Left renal pelvis (tissue), 4 donors: ENCODE data around the gene ALDH1A3. TPM values are rescaled to one million over a fixed set of nuclear protein-coding genes. Genes with fewer than 3 reads are reported as not detected.
A peak's percentile ranks its signal among the peaks of the same experiment; 100 is the strongest.

Experiments used
- DNase-seq, 4 donors: peaks; one replicate each; pipeline ENCODE4 v3.0.0-alpha.2; 2013; ENCODE audit warnings: low read depth in 4 of 4, low spot score in 3 of 4
- polyA plus RNA-seq, 4 donors: library from polyadenylated mRNA; unstranded; fragments of 120-200 nt; gene quantifications; one replicate each; pipeline ENCODE4 v1.2.1, GENCODE V29; 2013; ENCODE audit not compliant: insufficient read length in 4 of 4

ALDH1A3 gene
- polyA plus RNA-seq, 4 donors: 5.6 to 43.3 (median 6.6) TPM

GRCh38 chr15:100900795-100901169, 21.2 kb downstream of the ALDH1A3 start:
- DNase-seq: no peak

- no peak for DNase-seq
Observed at GRCh38 chr15:100901296-100901695, 21.7 kb downstream of the ALDH1A3 start.

DNA sequence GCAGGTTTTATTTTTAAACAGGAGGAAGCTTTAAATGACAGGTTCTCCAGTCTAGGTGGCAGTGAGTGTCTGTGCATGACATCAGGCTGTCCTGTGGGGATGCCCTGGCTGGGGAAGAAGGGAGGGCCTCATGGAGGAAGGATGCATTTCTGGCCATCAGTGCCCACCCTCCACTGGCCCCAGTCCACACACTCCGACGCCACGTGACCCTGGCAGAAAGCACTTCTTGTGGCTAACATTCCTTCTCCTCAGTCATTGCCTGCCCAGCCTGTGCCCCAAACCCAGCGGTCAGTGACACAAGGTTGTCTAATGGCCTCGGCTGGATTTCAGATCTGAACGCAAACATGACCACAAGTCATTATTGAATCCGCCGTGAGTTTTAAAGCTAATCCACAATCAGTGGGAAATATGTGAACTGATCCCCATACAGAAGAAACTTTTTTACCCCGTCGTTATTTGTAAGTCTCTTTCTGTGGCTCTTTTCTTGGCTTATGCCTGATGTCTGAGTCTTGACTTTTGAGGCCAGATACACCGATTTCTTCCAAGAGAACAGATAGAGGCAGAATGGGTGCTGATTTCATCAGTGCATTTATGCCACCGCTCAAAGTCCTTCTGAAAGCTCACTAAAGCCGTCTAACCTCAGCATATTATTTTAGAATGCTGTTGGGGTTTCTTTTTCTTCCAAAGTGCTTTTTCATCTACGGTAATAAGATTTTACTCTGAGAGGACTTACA, 22.2 kb downstream of the ALDH1A3 start:
- no peak for DNase-seq

DNA sequence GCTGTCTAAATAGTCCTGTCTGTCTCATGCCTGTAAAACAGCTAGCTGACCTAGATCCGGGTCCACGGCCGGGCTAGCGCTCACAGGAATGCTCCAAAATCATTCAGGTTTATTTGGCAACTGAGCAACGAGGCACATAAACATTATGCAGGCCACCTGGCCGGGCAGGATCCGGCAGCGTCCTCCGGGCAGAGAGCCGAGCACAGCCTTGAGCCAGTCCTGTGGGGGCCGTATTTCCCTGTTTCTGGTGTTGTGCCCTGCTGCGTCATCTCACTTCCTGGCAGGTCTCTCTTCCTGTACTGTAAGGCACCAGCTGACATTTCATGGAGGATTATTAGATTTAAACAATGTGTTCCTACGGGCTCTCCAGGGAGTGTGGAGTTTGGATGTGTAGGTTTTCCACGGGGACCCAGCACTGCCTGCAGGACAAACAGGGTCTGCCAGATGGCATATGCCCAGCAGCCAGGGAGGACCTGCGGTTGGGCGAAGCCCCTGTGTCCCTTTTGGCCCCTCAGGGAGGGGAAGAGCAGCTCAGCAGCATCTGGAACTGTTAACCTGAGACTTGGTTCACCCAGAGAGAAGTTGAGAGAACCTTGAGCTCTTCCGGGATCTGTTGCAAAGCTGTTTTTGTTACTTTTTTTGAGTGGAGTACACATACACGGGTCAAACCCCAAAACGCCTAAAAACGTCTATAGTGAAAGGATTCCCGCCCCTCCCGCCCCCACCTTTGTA, 23.0 kb downstream of the ALDH1A3 start:
- DNase-seq: peak; percentile 61 to 72 (median 68)

GRCh38 chr15:100903168-100903554, 23.5 kb downstream of the ALDH1A3 start:
- DNase-seq: no peak

GRCh38 chr15:100905850-100906249, 26.2 kb downstream of the ALDH1A3 start:
- no peak for DNase-seq

DNA sequence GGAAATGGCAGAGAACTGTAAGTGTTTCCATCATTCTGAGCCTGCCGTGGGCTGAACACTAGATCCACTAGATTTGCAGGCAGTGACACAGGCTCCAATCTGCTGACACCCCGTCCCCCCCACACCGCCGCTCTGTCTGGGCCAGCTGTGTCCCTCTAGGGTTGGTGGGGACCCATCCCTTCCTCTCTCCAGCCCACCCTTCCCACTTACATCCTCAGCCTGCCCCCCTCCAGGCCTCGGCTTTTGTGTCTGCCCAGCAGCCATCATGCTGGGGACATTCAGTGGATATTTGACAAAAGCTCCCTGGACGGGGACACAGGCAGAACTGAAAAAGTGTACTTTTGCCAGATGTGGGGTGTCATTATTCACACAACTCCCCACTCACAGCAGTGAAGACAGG, 28.8 kb downstream of the ALDH1A3 start:
- no peak for DNase-seq

DNA sequence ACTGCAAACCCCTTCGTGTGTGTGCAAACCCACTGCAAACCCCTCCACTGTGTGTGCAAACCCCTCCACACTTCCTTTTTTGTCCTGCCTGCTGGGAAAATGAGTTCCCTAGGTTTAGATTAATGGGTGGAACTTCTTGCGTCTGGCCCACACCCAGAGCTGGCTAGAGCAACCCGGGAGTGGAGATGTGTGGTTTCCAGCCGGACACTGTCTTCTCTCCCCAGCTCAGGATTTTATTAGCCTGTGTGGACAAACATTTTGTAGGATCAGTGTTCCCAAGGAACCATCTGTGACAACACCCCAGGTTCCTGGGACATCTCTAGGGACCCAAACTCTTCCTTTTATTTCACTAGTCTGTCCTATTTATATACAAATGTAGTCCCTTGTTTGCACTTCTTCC, 29.9 kb downstream of the ALDH1A3 start:
- no peak for DNase-seq

- no peak for DNase-seq
Observed at GRCh38 chr15:100909989-100910955, 30.6 kb downstream of the ALDH1A3 start.

GRCh38 chr15:100911086-100911485, 31.5 kb downstream of the ALDH1A3 start:
- DNase-seq: no peak

DNA sequence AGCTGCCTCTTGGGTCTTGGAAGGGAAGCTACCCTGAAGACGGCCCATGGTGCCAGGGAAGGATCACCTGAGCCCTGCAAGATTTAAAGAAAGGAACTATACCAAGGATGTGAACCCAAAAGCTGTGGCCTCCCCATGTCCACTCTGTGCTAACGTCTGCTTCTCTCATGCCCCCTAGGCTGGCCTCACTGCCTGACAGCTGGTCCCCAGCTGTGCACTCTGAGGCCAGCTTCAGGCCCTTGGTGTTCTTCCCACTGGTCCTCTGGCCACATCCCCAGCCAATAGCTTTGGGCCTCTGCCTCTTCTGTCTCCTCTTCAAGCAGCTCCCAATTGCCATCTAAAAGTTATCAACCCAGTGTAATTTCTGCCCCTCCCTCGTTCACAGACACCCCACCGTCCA, 34.3 kb downstream of the ALDH1A3 start:
- DNase-seq: no peak

DNA sequence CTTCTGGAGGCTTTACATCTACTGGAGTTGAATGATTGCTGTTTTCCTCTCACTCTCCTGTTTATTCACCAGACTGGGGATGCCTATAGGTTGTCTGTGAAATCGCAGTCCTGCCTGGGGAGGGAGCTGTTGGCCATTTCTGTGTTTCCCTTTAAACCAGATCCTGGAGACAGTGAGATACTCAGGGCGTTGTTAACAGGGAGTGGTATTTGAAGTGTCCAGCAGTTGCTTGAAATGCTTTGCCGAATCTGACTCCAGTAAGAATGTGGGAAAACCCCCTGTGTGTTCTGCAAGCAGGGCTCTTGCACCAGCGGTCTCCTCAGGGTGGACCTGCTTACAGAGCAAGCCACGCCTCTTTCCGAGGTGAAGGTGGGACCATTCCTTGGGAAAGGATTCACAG, 35.2 kb downstream of the ALDH1A3 start:
- DNase-seq: no peak

- DNase-seq: no peak
Observed at GRCh38 chr15:100918034-100918689, 38.5 kb downstream of the ALDH1A3 start.

DNA sequence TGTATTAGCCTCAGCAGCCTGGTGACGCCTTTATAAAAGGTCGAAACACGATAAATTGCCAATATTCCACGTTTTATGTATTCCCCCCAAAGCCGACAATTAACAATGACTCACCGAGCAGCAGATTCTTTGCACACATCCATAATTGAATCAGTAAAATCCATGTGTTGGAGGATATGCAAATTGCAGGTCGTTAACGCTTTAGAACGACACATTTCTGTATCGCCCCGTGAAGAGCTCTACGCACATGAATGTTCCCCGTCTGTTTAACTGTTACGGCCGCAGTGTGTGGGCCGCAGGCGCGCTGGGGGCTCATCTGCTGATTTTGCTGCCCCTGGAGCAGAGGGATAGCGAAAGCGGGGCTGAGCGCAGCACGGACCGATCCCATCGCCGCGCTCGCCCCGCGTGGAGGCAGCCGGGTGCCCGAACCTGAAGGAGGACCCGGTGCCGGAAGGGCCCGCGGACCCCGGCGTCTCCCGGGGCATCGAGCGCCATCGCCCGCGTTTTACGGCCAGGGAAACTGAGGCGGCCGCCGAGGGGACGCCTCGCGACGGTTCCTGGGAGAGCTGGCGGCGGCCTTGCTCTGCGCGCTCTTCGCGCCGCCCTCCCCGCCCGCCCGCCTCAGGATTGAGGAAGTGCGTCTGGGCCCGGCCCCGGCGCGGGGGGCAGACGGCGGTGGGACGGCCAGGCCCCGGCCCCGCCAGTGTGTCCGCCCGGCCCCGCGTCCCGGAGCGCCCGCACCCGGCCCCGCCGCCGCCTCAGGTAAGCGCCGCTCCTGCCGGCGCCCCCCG, 39.3 kb downstream of the ALDH1A3 start, which contains the start of gene LRRK1:
Gene LRRK1 (plus strand): TSS at position 668 of the 791 bp plus-strand sequence. CDS start 5,276 bp downstream, outside the sequence.
- no peak for DNase-seq

DNA sequence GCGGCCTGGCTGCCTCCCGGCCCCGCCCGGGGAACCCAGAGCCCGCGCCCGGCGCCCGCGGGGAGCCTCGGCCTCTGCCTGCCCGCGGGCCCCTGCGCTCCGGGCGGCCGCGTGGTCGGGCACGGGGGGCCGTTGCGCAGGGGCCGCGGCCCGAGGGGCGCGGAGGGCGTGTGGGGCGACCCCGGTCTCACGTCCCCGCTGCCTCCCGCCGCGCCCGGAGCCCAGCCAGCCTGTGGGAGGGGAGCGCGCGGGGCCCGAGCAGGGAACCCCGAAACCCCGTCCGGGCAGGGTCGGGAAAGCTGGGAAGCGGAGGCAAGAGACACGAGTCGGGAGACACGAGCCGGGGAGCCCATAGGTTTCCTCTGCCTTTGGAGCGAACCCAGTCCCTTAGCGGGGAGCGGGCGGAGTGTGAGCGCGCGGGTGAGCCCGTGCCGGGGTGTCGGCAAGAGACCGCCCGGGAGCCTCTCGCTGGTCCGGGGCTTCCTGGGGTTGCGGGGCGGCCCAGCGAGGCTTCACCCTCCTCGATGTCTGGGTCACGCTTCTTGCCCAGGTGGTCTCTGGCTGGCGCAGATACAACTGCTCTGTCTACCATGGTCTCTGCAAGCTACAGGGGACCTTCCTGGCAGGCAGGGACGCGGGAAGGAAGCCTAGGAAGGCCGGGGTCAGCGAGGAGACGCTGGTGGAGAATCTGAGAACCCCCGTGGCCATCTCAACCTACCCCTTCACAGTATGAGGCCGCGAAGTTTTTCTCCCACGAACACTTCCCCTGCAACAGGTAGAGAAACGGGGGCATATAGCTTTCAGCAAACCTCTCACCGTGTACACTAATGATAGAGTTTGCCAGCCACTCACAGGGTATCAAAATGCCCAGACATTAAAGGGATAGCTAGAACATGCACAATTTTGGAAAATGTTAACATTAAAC, 40.1 kb downstream of the ALDH1A3 start:
- DNase-seq: no peak

GRCh38 chr15:100920516-100921135, 41.0 kb downstream of the ALDH1A3 start:
- DNase-seq: no peak

DNA sequence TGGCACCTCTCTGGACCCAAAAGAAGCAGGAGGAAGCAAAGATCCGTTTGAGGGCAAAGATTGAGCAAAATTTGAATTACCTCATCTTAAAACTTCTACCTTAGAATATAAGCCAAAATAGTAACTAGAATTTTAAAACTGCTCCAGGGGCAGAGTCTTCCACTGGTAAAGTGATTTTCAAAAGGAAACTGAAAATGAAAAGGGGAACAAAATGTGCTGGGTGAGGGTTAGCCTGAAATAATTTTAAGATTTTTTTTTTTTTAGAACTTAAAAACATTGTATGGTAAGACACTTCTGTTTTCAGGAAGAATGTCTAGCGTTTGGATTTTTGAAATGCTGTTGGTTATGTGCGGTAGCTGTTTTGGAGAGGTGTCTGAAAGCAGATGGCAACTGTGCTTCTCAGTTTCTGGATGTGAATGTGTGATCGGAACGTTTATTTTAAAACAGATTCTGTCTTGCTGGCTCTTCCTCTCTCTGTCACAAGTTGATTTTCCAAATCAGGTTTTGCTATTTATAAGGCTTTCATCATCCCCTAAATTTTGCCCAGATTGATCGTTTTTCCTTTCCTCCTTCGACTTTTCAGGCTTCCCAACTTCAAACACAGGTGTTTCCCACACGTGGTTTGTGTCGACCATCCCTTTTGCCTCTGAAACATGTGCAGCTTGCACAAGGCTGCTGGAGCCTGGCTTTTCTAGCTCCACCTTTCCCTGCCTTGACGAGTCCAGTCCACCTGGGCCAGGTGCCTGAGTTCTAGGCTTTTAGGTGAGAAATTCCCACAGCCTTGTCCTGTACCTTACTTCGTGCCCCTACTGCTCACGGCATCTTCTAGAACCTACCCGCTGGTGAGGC, 42.8 kb downstream of the ALDH1A3 start:
- DNase-seq: no peak
